ENCODE data around the gene POLA1.

POLA1 gene

DNA sequence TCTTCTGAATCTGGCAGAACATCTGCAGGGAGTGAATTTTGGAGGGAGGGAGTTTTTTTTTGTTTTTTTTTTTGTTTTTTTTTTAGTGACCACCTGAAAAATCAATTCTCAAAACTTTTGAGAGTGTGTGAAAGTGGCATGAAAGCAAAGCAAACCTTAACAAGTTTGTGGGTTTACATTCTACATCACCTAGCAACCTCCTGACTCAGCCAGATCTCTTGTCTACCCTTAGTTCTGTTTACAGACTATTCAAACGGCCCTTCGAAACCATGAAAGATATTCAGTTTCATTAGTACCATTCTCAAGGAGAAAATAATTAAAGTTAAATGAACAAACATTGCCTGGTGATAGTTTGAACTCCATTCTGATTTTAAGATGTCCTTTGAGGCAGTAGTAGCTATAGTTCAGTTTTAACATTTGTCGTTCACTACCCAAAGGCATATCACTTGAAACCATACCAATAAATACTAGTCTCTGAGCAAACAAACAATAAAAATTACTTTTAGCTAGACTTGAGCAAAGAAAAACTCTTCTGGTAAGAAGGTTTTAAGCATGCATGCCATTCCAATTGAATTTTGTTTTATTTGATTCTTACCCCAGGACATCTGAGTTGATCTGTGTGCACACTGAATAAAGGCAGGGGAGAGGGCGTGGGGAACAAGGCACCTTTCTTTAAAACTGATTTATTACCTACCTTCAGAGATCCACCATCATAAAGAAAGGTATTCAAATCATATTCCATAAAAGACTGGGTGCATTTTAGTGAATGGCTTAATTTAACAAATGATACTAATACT lies 184.3 kb downstream of the POLA1 start:
- DNase-seq, result no peak

DNA sequence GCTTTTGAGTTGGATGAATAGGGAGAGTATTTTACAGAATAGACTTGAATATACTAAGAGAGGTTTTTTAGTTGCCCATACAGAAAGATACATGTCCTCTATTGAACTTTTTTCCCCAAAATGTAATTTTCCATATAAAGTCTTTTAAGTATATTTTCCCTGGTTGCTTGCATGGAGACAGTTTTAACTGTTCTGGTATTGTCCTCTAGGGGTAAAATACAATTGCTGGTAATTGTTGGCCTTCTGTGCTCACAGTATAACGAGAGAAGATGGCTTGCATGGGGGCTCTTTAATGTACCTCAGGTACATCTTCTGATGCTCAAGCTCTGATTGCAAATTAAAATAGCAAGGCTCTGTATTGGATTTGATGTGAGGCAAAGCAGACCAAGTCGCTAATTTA lies 186.0 kb downstream of the POLA1 start:
- no peak for DNase-seq

DNA sequence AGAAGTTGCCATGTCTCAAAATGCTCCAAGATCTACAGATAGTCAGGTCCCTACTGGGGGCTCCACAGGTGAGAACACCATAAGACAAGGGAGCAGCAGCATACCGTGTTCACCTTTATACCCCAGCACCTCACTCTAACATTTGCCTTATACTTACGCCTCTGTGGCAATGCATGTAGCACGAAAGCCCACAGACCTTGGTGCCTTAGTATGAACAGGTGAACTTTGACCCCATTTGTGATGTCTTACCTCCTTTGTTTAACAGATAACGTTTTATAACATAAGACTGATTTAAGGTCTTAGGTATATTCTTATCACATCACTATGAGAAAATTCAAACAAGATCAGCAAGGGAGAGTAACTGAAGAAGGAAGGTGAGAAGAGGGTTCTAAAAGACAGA lies 193.2 kb downstream of the POLA1 start:
- no peak for DNase-seq

DNA sequence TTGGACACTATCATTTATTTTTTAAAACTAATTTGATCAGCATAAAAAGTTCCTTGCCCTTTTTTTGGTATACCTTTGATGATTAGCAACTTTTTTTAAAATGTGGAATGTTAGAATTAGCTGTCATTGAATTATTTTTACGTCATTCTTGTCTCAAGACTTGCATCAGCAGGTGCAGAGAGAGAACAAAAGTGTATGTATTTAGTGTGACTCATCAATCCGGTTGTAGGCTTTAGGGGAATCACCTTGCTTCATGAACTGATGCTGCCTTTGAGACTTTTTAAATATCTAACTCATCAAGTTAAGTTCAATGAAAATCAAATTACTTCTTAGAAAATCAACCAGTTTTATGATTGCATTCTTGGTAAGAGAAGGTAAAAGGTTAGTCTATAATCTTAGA lies 197.0 kb downstream of the POLA1 start:
- no peak for DNase-seq

DNA sequence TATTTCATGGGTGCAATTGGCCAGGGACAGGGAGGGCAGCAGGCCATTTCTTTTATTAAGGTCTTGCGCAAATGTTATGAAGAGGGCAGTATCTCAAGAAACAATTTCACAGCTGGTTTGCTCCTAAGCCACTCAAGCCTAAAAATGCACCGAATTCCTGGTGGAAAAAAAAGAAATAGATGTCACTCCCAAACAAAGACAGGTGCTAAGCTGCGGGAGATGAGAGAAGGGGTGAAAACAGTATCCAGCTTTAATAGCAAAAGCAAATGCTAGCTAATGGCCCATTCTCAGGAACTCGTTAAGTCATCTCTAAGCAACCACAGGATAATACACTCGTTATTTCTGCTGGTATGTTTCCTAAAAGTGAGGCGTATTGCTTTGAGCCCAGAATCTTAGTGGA lies 205.7 kb downstream of the POLA1 start:
- no peak for DNase-seq

DNA sequence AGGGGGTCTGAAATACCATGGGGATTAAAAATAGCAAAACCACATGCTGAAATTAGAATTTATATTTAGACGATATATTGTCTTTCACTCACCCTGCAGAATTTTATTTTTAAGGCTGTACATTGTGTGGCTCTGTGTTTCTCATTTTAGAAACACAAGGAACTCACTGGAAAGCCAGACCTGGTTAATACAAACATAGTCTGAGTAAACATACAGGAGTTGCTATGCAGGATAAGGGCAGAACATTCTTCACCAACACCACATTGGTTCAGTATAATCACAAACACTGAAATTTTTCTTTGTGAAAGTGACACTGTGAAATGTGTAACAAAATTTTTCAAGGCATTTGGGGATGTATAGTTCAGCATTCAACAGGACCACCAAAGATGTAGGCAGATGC lies 206.5 kb downstream of the POLA1 start:
- no peak for DNase-seq

DNA sequence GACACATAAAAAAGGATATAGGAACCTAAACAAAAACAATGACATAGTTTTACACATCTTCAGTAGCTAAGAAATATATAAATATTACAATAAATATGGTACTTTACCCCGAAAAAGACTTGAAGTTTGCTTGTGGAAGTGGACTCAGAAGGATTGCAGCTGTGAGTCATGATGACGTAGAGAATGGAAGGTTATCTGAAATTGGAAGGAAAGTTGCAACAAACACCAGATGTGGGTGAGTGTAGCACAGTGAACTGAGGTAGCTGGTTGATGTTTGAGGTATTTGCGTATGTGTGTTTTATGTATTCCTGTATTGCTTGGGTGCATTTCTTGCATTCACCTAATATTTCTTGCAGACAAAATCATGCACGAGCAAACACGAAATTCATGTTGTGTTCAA lies 209.1 kb downstream of the POLA1 start:
- no peak for DNase-seq

DNA sequence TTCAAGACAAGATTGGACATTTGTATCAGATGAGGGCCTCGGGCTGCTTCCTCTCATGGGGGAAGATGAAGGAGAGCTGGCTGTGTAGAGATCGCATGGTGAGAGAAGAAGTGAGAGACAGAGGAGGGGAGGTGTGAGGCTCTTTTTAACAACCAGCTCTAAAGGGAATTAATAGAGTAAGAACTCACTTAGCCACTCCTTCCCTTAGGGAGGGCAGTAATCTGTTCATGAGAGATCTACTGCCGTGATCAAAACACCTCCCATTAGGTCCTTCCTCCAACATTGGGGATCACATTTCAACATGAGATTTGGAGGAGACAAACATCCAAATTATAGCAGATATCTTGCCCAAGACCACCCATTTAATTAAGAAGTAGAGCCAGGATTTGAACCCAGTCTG lies 225.0 kb downstream of the POLA1 start:
- DNase-seq, result no peak

DNA sequence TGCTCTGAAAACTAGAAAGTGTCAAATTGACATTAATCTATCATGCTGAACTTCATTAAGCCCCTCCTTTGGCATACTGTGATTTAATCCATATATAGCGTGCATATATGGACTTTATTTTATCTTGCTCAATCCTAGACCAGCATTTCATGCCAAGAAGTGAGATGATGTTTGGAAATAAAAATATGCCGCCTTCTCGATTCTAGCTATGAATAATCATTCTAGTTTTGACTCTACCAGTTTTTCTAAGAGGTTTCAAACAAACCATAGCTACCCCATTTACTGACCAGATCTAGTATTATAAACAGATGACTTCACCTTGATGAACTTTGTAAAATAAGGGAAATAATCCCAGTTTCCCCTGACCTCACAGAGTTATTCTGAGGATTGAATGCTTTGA lies 227.1 kb downstream of the POLA1 start:
- DNase-seq, result no peak

DNA sequence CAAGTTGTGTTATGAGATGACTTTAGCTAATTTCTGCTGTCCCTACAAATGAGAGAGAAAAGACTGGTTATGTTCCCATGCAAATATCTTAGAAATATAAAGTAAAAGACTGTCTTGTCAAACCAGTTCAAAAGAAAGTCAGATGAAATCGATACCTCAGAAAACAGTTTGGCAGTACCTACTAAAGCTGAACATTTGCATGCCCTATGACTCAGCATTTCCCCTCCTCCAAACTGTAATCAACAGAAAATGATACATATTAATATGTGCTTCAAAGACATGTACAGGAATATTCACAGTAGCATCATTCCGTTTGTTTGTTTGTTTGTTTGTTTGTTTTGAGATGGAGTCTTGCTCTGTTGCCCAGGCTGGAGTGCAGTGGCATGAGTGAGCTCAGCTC lies 231.7 kb downstream of the POLA1 start:
- DNase-seq, result no peak

DNA sequence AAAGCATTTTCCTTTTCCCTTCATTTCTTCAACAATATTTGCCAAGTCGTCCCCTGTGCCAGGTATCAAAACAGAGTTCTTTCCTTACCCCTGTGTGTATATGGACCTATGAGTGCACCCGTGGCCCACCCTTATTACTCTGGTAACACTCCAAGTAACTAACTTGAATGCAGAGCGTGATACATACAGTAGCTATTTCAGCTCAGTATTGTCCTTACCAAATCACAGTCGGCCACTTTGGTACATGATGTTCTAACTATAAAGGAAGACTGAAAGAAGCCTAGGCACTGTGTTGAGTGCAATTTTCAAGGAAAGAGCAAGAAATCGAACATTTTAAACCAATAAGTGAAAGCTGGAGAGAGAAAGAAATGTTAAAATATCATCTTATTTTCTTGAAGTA lies 233.7 kb downstream of the POLA1 start:
- DNase-seq, result no peak

DNA sequence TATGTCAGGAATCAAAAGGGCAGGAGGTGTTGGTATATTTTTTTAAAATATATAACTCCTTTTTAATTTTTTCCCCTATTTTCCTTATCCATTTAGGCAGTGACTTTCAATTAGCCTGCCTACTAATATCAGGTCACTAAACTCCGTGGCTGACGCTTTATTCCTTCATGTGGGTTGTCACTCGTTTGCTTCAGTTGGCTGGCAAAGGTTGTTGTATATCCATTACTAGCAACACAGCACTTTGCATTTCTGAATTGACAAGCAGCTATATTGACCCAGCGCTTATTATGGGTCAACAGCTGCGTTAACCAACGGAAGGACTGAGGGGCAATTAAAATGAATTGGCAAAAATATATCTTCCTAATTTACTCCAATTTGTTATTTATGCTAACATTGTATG lies 234.4 kb downstream of the POLA1 start:
- no peak for DNase-seq

DNA sequence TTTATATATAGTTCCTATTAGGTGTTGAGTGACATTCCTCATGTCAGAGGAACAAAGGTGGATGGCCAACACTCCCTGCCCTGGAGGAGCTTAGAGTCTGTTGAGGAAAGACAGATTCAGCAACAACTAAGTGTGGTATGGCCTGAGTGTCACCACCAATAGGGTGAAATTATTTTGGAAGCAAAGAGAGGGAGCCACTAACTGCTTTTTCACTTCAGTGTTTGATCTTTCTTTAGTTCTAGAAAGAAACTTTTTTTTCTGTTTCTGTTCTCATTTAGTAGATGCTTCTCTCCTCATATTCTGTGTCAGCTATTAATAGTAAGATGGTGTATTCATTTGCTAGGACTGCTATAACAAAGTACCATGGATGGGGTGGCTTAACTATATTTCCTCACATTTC lies 240.6 kb downstream of the POLA1 start:
- no peak for DNase-seq

DNA sequence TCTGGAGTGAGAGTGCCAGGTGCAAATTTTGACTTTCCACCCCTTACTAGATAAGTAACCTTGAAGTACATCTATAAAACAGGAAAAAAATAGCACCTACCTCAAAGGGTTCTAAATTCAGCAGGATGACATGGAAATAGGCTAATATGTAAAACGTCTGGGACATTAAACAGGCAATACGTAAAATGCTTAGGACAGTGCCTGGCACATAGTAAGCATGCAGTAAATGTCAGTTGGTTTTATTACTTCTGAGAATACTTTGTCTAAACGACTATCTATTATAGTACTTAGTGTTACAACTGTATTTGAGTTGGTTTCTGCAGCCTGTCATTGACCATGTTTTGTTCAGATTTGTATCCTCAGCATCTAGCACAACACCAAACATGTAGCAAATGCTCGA lies 251.3 kb downstream of the POLA1 start:
- DNase-seq, result no peak

DNA sequence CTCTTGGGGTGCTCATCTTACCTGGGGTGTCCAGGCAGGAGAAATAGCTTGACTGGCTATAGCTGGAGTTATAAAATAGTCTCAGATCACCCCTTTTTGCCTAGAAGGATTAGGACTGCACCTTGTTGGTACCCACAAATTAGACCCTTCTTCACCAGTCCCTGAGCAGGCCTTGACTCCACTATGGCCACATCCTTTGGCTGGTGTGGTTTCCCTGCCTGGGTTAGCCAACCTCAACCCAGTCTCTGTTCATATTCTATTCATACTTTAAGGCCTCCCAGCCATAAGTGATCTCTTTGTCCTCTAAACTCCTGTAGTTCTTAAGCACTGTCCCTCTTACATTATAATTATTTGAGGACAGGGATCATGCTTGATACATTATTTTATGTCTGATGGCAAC lies 252.7 kb downstream of the POLA1 start:
- DNase-seq, result no peak

DNA sequence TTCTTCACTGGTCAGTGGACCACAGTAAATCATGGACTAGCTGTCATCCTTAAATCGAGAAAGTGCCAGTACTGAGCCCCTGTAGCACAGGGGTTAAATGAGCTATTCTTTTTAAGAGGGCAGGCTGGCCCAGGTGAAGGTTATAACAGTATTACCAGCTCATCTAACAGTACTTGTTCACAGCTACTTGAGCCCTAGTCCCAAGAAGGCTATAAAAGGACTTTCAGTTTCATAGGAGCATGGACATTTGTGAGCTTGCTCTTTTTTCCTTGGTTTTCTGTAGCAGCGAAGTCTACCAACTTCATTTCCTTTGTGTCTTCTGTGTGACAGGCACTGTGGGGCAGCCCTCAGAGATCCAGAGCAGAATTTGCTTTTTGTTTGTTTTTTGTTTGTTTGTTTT lies 261.0 kb downstream of the POLA1 start:
- no peak for DNase-seq

DNA sequence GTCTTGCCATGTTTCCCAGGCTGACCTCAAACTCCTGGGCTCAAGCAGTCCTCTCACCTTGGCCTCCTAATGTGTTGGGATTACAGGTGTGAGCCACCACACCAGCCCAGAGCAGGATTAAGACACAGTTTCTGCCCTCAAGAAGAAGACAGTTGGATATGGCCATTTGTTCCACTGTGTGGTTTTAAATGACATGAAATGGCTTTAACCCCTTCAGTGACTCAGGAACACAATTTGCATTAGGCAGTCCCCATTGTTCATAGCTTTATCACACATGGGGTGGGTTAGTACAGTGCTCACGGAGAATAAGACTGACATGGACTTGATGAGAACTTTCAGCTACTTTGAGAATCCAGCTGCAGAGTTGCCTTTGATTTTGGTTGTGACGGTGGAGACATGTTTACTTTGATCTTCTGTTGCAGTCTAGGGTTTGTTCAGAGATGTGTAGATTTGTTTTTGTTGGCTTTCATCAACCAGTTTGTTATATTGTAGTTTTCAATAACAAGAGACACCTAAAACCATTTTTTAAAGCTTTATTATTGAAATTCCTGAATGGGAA lies 261.7 kb downstream of the POLA1 start:
- DNase-seq, result no peak

DNA sequence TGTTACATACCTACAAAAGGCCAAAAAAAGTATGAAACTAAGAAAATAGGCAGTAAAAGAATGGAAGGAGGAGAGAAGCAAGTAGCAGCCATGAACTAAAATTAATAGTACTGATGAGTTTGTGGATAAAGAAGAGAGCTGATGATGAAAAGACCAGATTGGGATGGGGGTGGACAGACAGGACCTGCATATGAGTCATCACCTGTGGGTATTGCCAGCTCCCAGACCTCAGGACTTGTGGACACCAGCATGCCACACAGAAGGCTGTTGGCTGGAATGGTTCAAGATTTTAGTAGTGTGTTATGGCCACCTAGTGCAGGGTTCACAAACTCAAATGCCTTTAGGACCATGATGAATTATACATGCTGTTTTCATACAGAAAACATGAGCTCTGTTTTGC lies 263.1 kb downstream of the POLA1 start:
- DNase-seq, result no peak

DNA sequence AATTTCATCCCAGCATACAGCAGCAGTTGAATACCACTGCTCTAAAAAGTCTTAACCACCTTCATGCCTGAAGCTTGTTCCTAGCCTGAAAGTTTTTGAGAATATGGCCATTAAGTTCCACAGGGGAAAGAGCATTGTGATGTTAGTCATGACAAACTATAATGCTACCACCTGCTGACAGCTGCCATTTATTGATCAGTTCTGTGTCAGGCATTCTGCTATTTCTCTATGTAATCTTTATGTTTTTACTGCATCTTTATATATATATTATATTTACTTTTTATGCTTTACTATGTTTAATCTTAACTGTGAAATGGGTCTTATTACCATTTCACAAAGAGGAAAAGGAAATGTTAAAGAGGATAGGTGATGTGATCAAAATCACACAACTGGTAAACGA lies 268.1 kb downstream of the POLA1 start:
- no peak for DNase-seq

DNA sequence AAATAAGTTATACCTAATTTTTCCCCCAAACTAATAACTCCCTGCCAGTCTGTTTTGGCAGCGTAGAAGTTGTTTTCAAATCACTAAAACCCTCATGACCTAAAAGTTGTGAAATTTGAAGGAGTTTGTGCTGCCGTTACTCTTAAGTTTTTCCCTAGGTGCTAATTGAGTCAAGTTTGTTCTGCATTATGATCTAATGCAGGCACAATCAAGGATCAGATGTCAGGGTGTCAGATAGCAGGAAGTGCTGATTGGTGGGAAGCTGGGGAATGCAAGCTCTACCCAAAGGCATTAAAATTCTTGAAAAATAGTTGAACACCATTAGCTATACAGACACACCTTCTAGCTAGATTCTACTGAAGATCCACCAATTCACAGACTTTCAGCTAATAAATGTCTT lies 270.1 kb downstream of the POLA1 start:
- no peak for DNase-seq

DNA sequence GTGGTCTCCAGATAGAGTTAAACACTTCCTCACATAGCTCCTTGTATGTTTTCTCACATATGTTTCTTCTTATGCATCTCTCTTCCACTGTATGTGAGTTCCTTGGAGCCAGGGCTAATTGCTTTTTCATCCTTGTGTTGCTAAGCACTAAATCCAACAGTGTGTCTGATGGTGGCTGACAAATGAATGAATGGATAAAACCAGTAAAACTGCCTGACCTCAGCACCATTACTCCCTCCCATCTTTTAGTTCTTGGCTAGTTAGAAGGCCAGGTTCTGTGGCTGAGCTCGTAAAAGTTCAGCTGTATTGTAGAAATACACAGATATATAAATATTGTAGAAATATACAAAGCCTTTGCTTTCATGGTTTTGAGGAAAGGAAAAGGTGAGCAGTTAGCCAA lies 271.7 kb downstream of the POLA1 start:
- DNase-seq, result no peak

DNA sequence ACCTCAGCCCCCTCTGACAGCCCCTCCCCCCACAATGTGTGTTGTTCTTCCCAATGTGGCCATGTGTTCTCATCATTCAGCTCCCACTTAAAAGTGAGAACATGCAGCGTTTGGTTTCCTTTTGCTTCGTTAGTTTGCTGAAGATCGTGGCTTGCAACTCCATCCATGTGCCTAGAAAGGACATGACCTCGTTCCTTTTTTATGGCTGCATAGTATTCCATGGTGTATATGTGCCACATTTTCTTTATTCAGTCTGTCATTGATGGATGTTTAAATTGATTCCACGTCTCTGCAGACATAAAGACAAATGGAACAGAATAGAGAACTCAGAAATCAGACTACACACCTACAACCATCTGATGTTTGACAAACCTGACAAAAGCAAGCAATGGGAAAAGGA lies 276.1 kb downstream of the POLA1 start:
- no peak for DNase-seq

DNA sequence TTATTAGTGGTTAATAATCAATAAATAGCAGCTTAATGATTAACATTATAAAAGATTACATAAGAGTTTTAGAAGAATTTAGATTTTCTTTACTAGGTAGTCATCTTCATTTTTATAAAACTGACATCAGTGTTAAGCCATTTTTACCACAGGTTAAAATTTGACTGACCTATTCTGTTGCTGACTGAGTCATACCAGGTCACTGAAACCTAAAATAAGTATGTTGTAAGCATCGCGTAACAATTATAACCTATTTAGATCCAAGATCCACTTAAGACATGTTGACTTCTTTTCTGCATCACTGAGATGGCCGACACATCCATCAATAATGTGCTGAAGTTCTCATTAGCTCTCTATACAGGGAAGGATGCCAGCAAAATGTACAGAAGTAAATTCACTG lies 285.4 kb downstream of the POLA1 start:
- DNase-seq, result no peak

DNA sequence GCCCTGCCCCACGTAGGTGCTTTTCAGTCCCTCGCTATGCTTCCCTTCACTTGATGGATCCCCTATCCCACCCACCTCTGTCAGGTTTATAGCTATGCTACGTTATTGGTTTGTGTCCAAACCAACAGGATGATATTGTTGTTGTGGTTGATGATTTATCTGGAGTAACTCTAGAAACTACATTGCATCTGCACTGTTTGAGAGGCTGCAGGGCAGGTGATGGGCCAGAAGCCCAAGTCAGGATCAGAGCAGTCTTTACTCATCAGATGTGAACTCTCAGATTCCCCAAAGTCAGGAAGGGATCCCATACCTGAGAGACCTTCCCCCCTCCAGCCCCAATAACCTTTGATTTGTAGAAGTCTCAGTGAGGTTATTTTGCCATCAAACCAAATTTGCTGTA lies 287.3 kb downstream of the POLA1 start:
- no peak for DNase-seq

DNA sequence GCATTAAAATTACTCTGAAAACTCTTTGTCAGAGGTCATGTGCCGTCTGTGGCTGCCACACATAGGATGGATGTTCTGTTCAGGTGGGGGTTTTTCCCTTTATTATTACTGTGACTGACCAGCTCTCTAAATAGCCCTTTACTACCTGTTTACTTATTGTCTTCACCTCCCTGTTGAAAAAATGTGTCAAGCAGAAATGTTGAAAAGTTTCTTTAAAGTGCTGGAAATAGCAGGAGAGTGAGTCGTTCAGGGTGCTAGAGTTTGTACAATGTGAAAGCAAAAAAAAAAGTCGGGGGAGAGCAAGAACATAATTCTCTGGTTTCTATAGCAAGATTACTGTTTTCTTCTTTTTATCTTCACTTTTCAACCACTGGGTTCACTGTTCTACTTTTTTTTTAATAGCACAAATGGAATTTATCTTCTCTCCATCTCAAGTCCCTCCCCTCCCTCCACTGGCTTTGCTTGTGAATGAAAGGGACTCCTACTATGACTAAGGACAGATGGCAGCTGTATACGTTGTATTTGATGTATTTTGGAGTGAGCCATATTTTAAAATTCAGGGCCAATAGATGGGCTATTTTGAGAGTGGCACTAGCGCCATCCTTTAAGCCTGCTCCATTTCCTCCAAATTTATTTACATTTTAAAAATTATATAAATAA lies 288.7 kb downstream of the POLA1 start:
- no peak for DNase-seq

Data from stimulated activated CD4-positive, alpha-beta T cell treated with anti-CD3 and anti-CD28 coated beads, Interleukin-12 subunit alpha, Interleukin-12 subunit beta, amount 100 ng/mL, for 4 hours (primary cell).